Left cardiac atrium (tissue), 4 donors: Measurements from ENCODE around the gene RPS19BP1. TPM values are rescaled to one million over a fixed set of nuclear protein-coding genes. Genes with fewer than 3 reads are reported as not detected.
A peak's percentile ranks its signal among the peaks of the same experiment; 100 is the strongest.

Experiments used
- ATAC-seq, 2 donors: fragments of 200-7000 bp; cut with Tn5 transposase; one replicate each; pipeline ENCODE4 v1.9.1; 2020; ENCODE audit warnings: mild to moderate bottlenecking in 2 of 2, moderate library complexity in 2 of 2
- DNase-seq: peaks from one replicate; pipeline ENCODE4 v3.0.0-alpha.2; 2020
- intact Hi-C, 2 donors: fragments of 100-400 bp; cut with DNase I; formaldehyde crosslinking; loops; one replicate each; pipeline versions ENCODE4 v1.14.1 to v1.15.1; 2022 to 2023
- total RNA-seq, 2 donors: library from RNA; stranded (reverse); fragmentation: NEBNext Ultra II Directional; extraction: Animal tissue kit (Norgen Biotek cat#: 25700); gene quantifications; one replicate each; pipeline ENCODE4 v1.2.1, GENCODE V29; 2021
- donor health status: DM: no; HTN: yes; CAD: no.
- donor health status: DM: no; HTN: yes; CAD: no; lungs with severe emphysema.
- donor health status: DM: yes; HTN: yes; CAD: no.
- donor health status: Dilated cardiomyopathy.

Gene RPS19BP1
- total RNA-seq, 2 donors from 2014 or later: 66.1 to 70.7 TPM

- no peak for DNase-seq
- no peak for ATAC-seq
- intact Hi-C loops: no loop called here
Observed at GRCh38 chr22:39562839-39563489, 30.4 kb upstream of the RPS19BP1 start.

- DNase-seq: no peak
- no peak for ATAC-seq
- intact Hi-C loops: no loop called here
Observed at GRCh38 chr22:39560127-39560526, 27.6 kb upstream of the RPS19BP1 start.

GRCh38 chr22:39559456-39560105 lies 27.0 kb upstream of the RPS19BP1 start:
- DNase-seq: no peak
- intact Hi-C loops: loop anchor here in 1 of 2 donors (5.0 to 10.0 kb wide), 2 partner anchors 55 to 468 kb away; no protein-coding TSS in a partner anchor
- no peak for ATAC-seq

- ATAC-seq: no peak
- intact Hi-C loops: loop anchor here in 1 of 2 donors (5.0 to 10.0 kb wide), 2 partner anchors 56 to 468 kb away; no protein-coding TSS in a partner anchor
- DNase-seq: no peak
Observed at GRCh38 chr22:39558950-39559349, 26.4 kb upstream of the RPS19BP1 start.

- peak in 1 of 2 donors; percentile 14 for ATAC-seq
- intact Hi-C loops: loop anchor here in 1 of 2 donors (5.0 to 10.0 kb wide), 2 partner anchors 57 to 469 kb away; no protein-coding TSS in a partner anchor
- DNase-seq: peak; percentile 26
Observed at GRCh38 chr22:39558254-39558727, 25.7 kb upstream of the RPS19BP1 start.

- intact Hi-C loops: loop anchor here in 1 of 2 donors (5.0 to 10.0 kb wide), 2 partner anchors 58 to 470 kb away; no protein-coding TSS in a partner anchor
- ATAC-seq: peak in 1 of 2 donors; percentile 73
Observed at GRCh38 chr22:39556970-39557841, 24.7 kb upstream of the RPS19BP1 start.

GRCh38 chr22:39554151-39554550 lies 21.6 kb upstream of the RPS19BP1 start:
- ATAC-seq (no peak), DNase-seq (no peak)
- intact Hi-C loops: loop anchor here in 1 of 2 donors (10.0 kb wide), 1 partner anchor 61 kb away; no protein-coding TSS in a partner anchor

More at GRCh38 chr22:39556970-39557841, 24.7 kb upstream of the RPS19BP1 start:
- DNase-seq: no peak

GRCh38 chr22:39553429-39553828 lies 20.9 kb upstream of the RPS19BP1 start:
- intact Hi-C loops: loop anchor here in 1 of 2 donors (10.0 kb wide), 1 partner anchor 61 kb away; no protein-coding TSS in a partner anchor
- DNase-seq: no peak
- no peak for ATAC-seq

- intact Hi-C loops: no loop called here
- ATAC-seq (no peak), DNase-seq (no peak)
Observed at GRCh38 chr22:39547587-39547947, 15.0 kb upstream of the RPS19BP1 start.

- intact Hi-C loops: no loop called here
- no peak for DNase-seq
- no peak for ATAC-seq
Observed at GRCh38 chr22:39546889-39547586, 14.5 kb upstream of the RPS19BP1 start.

- intact Hi-C loops: no loop called here
- no peak for DNase-seq
Observed at GRCh38 chr22:39545386-39546365, 13.1 kb upstream of the RPS19BP1 start.

GRCh38 chr22:39543095-39543494 lies 10.5 kb upstream of the RPS19BP1 start:
- ATAC-seq: no peak
- intact Hi-C loops: no loop called here
- no peak for DNase-seq

More at GRCh38 chr22:39545386-39546365, 13.1 kb upstream of the RPS19BP1 start:
- peak in 1 of 2 donors; percentile 57 for ATAC-seq

GRCh38 chr22:39537975-39538374 lies 5.4 kb upstream of the RPS19BP1 start:
- intact Hi-C loops: loop anchor here (5.0 kb wide), 2 partner anchors 484 to 489 kb away; no protein-coding TSS in a partner anchor
- no peak for DNase-seq
- ATAC-seq: no peak

- intact Hi-C loops: loop anchor here (5.0 kb wide), 2 partner anchors 486 to 491 kb away; no protein-coding TSS in a partner anchor
- ATAC-seq (no peak), DNase-seq (no peak)
Observed at GRCh38 chr22:39536711-39537110, 4.2 kb upstream of the RPS19BP1 start.

- ATAC-seq: no peak
- no peak for DNase-seq
- intact Hi-C loops: loop anchor here (2.0 to 5.0 kb wide), 3 partner anchors 486 to 501 kb away; no protein-coding TSS in a partner anchor
Observed at GRCh38 chr22:39535831-39536449, 3.4 kb upstream of the RPS19BP1 start.

GRCh38 chr22:39535357-39535725 lies 2.8 kb upstream of the RPS19BP1 start:
- intact Hi-C loops: loop anchor here (2.0 to 5.0 kb wide), 3 partner anchors 487 to 501 kb away; no protein-coding TSS in a partner anchor
- ATAC-seq (no peak), DNase-seq (no peak)
